HG03432 (cell line): ENCODE data around the gene FAM174C.

Experiments used
- ATAC-seq: cut with Tn5 transposase; IDR thresholded peaks from one replicate; pipeline ENCODE4 v1.9.1; 2021; ENCODE audit warnings: mild to moderate bottlenecking, moderate library complexity; ENCODE audit not compliant: unreplicated experiment

The FAM174C gene

GRCh38 chr19:1249990-1250436 is 25.3 kb upstream of the FAM174C start:
- ATAC-seq, result no peak

GRCh38 chr19:1250437-1251260 is 24.7 kb upstream of the FAM174C start:
- no peak for ATAC-seq

DNA sequence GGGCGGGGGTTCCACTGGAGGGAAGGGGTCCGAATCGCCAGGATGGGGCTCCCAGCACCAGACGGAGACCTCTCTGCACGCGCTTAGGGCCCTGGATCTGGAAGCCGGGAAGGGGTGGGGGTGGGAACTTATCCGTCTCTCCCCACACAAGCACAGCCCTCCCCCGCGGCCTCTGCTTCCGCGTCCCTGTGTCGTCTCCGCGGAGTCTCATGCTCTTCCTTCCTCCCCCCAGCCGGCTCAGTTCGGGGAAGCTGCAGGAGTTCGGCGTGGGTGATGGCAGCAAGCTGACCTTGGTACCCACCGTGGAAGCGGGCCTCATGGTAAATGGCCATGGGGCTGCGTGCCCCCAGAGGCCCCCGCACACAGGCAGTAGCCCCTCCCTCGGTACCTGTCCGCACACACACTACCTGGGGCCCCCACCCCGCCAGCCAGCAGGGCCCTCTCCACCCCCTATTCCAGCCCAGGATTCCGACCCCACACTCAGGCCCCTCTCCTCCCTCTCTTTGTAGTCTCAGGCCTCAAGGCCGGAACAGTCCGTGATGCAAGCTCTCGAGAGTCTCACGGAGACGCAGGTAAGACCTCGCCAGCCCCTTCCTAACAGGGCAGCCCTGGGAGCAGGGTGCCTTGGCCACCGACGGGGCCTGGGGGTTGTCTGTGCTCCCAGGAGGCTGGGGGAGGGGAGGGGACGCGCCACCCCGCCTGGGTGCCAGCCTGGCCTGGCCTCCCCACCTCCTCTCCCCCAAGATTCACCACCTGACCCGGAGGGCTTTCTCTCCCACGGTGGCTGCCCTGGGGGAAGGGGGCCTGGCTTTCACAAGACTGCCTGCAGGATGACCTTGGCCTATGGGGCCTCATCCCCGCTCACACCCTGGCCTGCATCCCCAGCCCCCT is 23.8 kb upstream of the FAM174C start:
- no peak for ATAC-seq

DNA sequence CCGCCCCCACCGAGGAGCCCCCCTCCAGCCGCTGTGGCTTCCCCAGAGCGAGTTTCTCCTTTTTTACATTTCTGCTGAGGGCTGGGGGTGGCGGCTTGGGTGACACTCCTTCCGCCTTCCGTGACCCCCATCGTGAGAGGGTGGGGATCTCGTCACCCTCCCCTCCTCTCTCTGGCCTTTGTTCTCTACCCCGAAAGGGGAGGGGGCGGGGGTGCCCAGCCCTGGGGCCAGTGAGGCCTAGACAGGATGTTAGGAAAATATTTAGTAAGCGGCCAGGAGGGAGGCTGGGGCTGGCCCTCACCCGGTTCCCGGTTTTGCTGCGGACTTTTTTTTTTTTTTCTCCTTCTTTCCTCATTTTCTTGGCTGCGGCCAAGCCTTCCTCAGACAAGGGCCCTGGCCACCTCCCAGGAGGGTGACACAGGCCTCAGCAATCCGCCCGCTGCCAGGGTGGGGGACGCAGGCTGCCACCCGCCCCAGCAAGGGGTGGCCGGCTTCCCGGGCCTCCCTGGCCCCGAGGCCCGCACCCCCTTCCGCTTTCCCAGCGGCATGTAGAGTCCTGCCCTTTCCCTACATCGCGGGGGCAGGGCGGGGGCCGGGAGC is 23.0 kb upstream of the FAM174C start:
- no peak for ATAC-seq

- no peak for ATAC-seq
Measured at GRCh38 chr19:1252821-1253513, 22.4 kb upstream of the FAM174C start.

DNA sequence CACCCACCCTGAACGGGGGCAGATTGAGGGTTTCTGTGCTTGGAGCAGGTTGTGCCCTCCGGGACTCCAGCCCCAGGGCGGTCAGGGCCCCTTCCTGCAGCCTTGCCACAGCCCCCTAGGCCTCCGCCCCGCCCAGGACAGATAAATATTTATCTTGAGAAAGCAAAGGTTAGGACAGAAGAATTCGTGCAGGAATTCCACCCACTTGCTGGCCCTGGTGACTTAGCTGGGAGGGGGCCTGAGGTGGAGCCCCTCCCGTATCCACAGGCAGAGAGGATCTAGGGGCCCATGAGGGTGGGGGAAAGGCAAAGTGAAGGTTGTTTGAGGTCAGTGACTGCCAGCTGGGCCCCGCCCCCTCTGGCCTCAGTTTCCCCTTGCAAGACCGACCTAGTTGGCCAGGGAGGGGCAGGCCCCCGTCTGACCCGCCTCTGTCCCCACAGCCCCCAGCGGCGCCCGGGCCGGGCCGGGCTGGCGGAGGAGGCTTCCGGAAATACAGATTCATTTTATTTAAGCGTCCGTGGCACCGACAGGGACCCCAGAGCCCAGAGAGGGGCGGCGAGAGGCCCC is 21.7 kb upstream of the FAM174C start:
- no peak for ATAC-seq

- no peak for ATAC-seq
Measured at GRCh38 chr19:1254081-1254527, 21.2 kb upstream of the FAM174C start.

- no peak for ATAC-seq
Measured at GRCh38 chr19:1254530-1255185, 20.7 kb upstream of the FAM174C start.

DNA sequence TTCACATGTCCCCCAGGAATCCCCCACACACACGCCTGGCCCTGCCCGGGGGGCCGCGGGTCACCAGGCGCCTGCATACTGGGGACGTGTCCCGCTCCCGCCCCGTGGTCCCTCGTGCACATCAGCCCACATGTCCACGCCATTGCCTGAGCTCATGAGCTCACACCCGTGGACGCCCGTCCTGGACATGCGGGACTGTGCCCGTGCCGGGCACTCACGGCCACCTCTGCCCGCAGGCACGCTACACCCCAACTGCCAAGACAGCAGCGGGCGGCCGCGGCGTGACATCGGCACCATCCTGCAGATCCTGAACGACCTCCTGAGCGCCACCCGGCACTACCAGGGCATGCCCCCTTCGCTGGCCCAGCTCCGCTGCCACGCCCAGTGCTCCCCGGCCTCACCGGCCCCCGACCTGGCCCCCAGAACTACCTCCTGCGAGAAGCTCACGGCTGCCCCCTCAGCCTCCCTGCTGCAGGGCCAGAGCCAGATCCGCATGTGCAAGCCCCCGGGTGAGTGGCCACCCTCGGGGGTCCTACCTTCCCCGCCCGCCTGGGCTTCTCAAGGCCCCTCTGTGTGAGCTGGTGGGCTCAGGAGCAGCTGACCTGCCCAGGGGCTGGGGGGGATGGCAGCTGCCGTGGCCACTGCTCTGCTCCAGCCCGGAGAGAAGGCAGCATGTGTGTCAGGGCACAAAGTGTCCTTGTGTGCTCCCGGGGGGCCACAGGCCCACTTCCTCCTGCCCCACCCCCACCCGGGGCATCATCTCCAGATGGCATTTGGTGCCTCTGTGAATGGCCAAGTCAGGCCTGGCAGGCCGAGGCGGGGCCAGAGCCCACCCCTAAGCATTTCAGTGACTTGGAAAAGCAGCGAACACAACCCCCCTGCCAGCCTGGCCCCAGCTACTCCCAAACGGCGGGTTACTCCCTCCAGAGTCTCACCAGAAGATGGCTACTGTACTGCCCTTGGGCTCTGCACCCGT is 19.9 kb upstream of the FAM174C start:
- ATAC-seq, result no peak

DNA sequence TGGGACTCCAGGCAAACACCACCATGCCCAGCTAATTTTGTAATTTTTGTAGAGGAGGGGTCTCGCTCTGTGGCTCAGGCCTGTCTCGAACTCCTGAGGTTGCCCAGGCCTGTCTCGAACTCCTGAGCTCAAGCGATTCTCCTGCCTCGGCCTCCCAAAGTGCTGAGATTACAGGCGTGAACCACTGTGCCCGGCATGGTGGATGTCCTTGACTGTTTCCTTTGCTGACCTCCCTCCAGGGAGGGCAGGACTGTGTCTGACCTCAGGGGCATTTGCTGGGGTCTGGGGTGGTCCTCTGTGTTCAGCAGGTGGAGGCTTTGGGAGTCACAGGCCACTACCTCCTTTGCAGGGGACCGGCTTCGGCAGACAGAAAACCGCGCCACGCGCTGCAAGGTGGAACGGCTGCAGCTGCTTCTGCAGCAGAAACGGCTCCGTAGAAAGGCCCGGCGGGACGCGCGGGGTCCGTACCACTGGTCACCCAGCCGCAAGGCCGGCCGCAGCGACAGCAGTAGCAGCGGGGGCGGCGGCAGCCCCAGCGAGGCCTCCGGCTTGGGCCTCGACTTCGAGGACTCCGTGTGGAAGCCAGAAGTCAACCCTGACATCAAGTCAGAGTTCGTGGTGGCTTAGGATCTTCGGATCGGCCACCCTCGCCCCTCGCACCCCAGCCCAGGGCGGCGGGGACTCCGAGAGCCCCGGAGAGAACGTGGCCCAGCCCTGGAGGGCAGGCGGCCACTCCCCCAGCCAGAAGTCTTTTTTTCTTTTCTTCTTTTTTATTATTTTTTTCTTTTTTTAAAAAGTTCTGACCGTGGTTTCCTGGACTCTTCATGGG is 18.5 kb upstream of the FAM174C start:
- ATAC-seq, result no peak

GRCh38 chr19:1257475-1258162 is 17.7 kb upstream of the FAM174C start:
- no peak for ATAC-seq

- ATAC-seq, result no peak
Measured at GRCh38 chr19:1258163-1258492, 17.2 kb upstream of the FAM174C start.

DNA sequence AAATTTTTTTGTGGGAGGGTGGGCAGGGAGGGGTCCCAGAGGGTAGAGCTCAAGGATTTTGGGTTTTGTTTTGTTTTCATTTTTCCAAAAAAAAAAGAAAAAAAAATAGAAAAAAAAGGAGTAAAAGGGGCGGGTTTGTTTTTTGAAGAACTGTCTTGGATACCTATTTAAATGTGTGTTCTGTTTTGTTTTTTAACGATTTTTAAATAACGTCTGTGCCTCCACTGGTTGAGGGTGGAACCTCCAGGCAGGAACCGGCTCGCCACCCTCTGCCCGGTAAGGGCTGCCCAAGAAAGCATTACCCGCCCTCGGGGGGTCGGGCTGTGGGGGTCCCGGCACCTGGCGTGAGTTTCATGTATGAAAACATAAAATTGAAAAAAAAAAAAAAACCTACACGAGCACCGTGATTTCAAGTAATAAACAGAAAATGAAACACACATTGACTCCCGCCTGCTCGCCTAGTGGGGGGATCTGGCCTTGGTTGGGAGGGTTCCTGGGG is 16.6 kb upstream of the FAM174C start:
- ATAC-seq, result no peak

GRCh38 chr19:1259206-1259875 is 16.0 kb upstream of the FAM174C start:
- ATAC-seq, result no peak

DNA sequence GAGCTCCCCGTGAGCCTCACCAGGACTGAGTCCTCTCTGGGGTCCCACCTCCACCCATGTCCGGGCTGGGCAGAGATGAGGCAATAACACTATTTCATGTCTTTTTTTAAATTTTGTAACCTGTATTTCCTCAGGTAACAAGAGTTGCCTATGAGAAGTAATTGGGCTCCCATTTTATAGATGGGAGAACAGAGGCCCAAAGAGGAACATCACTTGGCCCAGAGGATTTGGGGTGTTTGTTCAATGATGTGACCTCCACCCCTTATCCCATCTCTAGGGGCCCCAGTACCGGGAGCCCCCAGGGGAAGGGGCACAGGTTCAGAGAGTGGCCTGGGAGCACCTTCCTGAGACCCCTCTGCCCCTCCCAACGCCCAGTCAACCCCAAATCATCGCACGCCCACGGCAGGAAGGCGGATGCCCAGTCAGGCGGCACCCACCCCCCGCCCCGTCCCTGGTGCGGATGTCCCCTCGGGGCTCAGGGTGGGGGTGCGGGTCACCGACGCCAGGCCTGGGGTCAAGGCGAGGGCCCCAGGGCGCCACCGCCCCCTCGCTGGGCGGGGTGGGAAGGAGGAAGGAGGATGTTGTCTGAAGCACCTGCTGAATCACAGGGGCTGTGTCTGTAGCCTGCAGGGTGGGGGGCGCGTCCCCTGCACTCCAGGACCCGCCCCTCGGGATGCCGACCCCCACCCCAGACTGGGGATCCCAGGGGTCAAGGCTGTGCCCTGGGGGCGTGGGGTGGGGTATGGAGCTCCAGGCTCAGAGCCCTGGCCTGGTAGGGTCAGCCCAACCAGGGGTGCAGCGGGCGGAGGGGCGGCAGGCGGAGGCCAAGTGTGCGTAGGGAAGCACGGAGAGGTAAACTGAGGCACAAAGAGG is 15.2 kb upstream of the FAM174C start:
- peak; percentile 4 for ATAC-seq
